ENCODE results near the gene RCN2. TPM values are rescaled to one million over a fixed set of nuclear protein-coding genes. Genes with fewer than 3 reads are reported as not detected.
A peak's percentile ranks its signal among the peaks of the same experiment; 100 is the strongest.
"Not testable (repeated sequence)": the region's sequence is repeated elsewhere in the genome, so short reads cannot be mapped to it uniquely, and the experiment has no call there.

The RCN2 gene
- total RNA-seq, 1 experiment from 2014 or later: 217 TPM

DNA sequence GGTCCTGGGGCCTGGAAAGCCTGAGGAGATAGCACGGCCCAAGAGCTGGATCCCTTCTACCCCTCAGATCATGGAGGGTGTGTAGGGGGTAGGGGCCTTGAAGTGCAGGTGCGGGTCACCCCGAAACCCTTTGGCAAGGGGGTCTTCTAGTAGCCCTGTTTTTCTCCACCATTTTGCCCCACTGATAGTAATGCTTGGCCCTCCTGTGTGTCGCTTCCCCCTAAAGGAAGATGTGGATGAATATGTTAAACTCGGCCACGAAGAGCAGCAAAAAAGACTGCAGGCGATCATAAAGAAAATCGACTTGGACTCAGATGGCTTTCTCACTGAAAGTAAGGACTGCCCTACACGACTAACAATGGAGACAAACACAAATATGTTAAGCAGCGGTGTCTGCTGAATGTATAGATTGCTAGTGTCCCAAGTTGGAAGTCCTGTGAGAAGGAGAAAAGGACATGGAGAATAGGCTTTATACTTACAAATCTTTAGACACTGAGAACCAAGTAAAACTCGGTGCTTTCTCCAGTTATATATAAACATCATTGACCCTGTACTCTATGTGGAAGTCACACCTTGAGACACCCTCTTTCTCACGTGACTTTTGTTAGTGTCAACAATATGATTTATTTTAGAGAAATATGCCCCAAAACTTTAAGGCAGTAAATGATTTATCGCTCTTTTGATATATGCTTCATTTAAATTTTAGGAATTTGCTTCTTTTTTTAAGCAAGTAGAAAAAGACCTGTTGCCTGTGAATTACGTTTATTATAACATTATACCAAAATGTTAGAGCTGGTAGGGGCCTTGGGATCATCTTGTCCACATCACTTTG is 802 bp downstream of the RCN2 start:
- DNase-seq (ENCODE audit: low spot score): no peak

DNA sequence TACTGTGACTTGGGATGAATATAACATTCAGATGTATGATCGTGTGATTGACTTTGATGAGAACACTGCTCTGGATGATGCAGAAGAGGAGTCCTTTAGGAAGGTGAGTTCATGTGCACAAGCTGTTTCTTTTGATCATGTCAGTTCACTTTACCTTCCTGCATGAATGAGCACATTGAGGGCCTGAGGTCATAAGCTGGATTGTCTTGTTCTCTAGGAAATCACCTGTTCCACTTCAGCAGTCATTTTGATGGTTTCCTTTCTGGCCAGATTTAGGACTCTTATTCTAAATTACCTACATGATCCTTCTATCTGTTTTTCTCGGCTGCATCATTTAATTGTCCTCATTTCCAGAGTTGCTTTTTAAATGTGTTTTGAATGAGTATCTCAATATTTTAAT is 4.1 kb downstream of the RCN2 start:
- DNase-seq (ENCODE audit: low spot score): no peak

DNA sequence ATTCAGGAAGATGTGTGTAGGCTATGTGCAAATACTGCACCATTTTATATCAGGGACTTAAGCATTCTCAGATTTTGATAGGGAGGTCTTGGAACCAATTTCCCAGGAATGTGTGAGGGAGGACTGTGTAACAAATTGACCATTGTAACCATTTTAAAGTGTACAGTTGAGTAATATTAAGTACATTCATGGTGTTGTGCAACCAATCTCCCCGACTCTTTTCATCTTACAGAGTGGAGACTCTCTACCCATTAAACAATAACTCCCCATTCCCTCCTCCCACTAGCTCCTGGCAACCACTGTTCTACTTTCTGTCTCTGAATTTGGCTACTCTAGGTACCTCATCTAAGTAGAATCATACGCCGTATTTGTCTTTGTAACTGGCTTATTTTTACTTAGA is 5.1 kb downstream of the RCN2 start:
- no peak for DNase-seq (ENCODE audit: low spot score)

DNA sequence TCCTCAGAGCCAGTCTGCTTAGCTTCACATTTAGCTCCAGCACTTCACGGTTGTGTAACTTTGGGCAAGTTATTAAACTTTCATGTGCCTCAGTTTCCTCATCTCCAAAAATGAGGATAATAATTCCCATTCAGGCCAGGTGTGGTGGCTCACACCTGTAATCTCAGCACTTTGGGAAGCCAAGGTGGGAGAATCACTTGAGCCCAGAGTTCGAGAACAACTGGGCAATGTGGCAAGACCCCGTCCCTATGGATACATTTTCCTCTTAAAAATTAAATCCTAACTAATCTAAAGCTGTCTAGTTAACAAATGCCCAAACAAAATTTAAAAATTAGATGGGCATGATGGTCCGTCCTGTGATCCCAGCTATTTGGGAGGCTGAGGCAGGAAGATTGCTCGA is 7.2 kb downstream of the RCN2 start:
- DNase-seq (ENCODE audit: low spot score): no peak

DNA sequence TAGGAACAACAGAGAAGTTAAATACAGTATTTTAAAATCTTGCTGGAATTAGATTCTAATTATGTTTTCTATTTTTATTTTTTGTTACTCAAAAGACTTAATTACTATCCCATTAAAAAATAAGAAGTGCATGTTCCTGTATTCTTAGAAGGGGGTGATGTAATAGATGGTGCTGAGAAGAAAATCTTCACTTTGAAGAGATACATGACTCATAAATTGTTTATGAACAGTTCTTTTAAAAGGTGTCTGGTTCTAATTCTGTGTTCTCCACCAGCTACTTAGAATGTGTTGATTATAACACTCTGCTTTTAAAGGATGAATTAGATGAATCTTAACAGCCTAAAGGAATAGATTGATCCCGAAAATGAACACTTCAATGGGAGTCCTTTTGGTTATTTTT is 8.2 kb downstream of the RCN2 start:
- DNase-seq (ENCODE audit: low spot score): no peak

DNA sequence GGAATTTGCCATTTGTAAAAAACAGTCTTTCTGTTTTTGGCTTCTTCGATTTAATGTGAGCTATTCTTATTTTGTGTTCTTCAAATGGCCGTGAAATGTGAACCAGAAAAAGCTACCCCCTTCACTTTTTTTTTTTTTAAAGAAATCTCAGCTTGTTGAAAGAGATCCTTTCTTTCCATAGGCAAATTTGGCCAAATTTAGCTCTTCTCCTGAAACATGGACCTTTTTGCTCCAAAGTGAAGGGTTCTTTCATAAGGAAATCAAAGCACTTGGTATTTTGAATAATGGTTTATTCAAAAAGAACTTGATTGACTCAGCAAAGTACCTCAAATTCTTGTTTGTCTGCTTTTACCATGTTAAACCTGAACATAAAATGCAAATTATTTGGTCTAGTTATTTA is 10.1 kb downstream of the RCN2 start:
- DNase-seq (ENCODE audit: low spot score): no peak

DNA sequence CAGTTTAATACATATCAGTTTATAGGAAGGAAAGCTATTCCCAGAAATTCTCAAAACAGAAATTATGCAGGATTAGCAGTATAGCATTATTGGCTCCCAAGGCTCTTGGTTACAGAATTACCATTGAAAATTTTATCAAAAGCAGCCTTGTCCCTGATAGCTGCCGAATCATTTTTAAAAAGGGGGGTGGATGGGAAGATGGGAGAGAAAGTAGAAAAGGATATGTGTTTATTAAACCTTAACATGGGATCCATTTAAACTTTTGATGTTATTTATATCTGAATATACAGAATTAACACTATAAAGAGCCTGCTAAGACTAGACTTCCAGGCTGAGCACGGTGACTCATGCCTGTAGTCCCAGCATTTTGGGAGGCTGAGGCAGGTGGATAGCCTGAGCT is 10.8 kb downstream of the RCN2 start:
- no peak for DNase-seq (ENCODE audit: low spot score)

DNA sequence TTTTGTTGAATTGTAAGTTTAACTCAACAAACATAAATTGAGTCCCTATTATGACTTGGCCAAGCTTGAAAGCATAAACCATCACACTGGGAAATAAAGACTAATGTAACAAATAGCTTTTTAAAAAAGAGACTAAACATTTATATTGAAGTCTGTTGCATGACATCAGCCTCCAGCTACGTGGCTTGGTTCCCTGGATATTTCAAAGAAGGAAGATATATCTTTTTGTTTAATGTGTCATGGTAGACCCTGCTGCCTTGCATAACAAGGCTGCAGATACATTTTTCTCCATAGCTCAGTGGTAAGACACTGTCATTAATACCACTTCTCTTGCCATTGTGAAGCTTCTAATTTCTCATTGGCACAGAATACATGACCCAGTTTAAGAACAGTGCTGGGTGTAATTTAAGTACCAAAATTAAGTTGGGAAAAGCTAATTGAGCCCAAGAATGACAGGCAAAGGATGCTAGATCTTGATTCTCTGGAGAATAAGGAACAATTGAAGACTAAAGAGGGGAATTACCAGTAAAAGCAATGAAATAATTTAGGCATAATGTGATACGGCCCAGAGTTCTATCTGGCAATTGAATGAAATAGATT is 14.0 kb downstream of the RCN2 start:
- no peak for DNase-seq (ENCODE audit: low spot score)

DNA sequence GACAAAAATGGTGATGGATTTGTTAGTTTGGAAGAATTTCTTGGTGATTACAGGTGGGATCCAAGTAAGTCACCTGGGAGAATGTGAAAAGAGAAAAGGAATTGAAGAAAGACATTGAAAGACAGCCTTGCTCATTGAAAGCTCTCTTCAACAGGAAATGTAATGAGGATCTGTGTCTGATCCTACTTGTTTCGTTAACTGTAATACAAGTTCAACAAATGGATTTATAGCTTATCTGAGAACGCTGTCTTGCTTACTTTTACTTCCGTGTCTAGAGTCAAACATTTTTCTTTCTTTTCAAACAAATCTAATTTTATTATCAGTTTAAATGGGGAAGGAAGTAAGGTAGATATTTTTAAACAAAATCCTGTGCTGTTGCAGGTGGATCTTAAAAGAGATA is 15.9 kb downstream of the RCN2 start:
- no peak for DNase-seq (ENCODE audit: low spot score)

DNA sequence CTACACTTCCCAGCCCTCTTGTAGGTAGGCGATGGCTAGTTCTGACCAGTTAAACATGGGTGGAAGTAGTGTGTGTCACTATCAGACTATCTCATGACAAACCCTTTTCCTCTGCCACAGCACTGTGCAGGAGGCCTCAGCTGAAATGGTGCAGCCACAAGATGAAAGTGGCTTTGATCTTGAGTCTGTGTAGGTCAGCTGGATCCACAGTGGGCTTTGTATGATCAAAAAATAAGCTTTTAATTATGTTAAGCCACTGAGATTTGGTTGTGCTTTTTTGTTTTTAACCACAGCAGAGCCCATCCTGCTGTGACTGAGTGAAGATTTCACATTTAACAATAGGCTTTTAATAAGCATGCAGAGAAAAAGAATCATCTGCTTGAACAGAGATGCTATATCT is 19.7 kb downstream of the RCN2 start:
- DNase-seq (ENCODE audit: low spot score): no peak

DNA sequence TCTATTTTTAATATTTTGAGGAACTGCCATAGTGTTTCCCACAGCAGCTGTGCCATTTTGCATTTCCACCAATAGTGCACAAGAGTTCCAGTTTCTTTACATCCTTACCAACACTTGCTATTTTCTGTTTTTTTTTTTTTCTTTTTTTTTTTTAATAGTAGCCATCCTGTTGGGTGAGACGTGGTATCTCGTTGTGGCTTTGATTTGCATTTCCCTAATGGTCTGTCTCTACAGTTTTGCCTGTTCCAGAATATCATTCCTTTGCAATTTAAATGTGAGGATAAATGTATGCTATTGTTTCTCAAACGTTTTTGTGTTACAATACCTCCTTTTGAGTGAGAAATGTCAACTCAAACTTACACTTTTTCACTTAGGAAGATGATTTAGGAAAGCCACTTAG is 22.4 kb downstream of the RCN2 start:
- no peak for DNase-seq (ENCODE audit: low spot score)

DNA sequence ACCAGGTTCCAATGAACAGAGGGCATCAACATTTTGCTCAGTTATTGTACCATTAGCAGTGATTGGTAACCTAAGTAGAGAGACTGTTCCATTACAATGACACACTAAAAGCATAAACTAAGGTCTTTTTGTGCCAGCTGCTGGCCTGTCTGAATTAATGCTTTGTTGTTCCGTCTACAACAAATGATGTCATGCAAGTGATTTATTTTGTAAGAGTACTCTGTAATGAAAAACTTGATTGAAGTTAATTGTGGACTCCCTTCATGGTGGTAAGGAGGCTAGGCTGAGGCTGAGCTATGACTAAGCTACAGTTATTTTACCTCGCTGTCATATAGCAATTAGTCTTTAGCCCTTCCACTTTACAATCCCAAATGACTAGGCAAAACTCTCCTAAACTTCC is 23.2 kb downstream of the RCN2 start:
- DNase-seq (ENCODE audit: low spot score): peak; percentile 56

DNA sequence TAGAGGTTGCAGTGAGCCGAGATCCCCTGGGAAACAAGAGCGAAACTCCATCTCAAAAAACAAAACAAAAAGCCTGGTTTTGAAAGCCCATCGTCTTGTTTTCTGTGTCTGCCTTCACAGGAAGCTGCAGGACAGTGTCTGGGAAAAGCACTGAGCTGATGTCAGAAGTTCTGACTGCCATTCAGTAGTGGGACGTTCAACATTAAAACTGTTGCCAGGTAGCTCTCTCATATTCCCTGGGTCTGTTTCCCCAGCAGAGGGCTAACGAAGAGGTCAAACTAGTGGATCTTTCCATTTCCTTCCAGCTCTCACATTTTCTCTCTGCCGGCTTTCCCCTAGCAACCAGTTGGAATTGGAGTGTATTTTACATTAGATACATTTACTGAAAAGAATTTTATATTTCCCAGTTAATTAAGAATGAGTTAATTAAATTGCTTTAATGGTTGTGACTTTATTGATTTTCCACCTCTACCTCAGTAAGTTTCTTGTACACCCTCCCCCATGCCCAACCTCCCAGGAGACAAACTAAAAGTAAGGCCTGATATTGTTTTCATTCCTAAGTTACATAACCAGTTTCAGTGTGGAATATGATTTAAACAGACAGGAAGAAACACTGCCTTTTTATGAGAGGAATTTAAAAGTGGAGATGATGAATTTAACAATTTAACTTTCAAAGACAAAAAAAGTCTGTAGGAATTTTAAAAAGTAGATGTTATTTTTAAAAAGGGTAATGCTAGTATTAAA is 29.9 kb downstream of the RCN2 start:
- no peak for DNase-seq (ENCODE audit: low spot score)

DNA sequence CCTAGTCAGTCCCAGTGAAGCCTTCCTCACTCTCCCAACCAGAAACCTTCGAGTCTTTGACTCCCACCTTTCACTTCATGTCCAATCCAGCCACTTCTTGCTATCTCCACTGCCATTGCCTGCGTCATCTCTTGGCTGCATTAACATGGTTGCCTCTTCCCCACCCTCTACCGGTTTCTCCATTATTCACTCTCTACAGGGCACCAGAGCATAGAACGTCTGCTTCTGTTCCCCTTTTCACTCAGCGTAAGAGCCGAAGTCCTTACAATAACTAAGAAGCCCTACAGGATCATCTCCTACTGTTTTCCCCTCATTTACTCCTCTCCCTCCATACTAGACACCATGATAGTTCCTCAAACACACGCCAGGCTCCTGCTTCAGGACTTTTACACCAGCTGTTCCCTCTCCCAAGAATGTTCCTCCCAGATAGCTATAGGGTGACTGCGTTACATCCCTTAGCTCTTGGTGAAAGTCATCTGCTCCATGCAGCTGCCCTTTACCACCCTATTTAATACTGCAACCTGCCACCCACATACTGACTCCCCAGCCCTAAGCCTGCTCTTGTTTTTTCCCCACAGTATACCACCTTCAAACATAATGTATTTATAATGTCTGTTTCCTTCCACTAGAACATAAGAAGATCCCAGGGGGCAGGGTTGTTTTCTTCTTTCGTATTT is 30.9 kb downstream of the RCN2 start:
- no peak for DNase-seq (ENCODE audit: low spot score)

DNA sequence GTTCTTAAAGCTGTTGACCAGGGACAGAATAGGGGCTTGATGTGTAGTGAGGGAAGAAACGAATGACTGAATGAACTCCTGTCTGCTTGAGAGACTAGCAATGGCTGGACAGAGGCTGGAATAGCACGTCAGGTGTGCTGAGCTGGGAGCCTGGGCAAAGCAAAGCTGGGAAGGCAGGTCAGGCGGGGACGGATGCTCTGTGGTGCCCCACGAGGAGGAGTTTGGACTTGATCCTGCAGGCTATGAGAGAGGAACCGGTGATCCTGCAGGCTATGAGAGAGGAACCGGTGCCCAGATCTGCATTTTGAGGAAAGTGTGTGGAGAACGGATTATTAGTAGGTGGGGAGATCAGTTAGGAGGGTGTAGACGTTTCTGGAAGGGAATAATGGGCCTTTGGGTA is 32.0 kb downstream of the RCN2 start:
- no peak for DNase-seq (ENCODE audit: low spot score)

DNA sequence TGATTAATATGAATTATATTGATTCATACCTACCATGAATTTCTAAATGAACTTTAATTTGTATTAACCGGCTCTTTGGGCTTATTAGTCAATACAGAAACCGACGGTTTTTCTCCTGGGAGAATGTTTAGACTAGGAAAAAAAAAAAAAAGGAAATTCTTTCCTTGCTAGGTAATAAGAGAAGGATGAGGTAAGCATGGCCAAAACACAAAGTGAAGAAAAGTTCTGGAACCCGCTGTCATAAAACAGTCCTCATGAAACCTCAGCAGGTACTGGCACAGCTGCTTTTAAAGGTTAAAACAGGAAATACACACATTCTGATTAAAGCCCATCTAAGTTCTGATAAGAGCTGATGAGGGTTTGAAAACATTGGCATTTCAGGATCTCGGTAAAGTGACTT is 32.6 kb downstream of the RCN2 start:
- no peak for DNase-seq (ENCODE audit: low spot score)

DNA sequence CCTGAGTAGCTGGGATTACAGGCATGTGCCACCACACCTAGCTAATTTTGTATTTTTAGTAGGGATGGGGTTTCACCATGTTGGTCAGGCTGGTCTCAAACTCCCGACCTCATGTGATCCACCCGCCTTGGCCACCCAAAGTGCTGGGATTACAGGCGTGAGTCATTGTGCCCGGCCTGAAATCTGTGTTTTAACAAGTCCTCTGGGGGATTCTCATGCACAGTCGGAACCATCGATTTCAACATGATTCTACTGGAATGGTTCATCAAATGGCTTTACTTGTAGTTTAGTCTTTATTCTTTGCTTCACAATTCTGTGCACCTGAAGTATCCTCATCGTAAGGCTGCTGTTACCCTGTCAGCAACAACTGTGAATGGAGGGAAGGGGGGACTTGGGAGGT is 34.5 kb downstream of the RCN2 start:
- DNase-seq (ENCODE audit: low spot score): not testable (repeated sequence)

DNA sequence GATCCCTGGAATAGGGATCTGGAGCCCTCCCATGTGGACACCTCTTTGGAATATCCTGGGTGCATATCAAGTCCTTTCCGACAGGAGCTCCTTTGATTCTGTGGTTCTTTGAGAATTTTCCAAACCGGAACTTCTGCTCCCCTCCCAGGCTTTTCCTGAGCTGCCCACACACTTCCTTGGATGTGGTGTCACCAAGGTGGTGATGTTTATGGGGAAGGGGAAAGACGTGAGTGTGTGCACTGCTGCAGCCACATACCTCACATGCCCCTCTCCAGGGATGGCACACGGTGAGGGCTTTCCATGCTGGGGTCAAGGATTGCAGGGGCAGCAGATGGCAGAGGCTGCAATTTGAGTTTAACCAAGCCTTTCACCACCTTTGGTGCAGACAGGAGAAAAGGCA is 35.5 kb downstream of the RCN2 start:
- DNase-seq (ENCODE audit: low spot score): no peak

DNA sequence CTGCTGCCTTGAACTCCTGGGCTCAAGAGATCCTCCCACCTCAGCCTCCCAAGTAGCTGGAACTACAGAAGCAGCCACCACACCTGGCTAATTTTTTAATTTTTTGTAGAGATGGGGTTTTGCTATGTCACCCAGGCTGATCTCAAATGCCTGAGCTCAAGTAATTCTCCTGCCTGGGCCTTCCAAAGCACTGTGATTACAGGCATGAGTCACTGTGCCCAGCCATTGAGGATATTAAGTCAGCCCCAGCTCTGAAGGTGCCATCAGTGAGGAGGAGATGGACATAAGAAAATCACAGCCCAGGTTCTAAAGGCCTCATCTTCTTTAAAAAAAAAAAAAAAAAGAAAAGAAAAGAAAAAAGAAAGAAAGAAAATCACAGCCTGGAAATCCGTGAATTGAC is 36.8 kb downstream of the RCN2 start:
- peak; percentile 18 for DNase-seq (ENCODE audit: low spot score)

DNA sequence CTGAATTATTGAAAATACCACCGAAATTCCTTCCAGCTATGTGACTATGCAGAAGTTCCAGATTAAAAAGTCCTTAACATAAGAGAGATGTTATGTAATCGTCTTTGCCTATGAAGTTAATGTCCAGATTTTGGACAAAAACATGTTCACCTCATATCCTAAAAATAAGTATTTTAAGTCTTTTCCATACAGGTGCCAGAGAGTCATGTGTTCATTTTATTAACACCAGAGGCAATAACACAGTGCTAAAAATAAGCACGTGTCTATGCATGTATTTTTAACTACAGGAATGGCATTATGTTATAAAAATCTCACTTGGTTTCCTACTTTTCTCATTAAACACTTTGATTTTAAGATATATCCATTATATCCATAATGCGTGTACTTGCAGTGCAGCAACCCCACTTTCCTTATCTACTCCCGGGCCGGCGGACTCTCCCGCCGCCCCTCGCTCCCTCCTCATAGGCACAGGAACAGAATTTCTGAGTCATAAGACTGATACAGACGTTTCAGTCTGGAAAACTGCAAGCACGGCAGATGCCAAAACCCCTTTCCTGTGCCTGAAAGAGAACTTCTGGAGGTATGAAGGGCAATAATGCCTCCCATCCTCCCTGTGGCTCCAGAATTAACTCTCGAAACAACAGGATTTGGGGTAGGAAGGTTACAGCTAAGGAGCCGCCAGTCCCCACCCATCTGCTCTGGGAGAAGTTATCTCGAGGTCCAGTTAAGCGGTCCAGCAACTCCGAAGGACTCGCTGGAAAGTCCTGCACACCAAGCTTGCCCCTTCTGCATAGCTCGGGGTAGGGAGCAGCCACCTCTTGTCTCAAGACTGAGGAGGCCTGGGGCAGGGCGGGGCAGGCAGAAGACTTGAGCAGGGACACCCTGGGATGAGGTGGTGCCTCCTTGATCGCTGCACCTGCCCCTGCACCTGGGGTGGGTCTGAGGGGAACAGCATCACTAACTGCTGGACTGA is 41.1 kb downstream of the RCN2 start:
- no peak for DNase-seq (ENCODE audit: low spot score)

DNA sequence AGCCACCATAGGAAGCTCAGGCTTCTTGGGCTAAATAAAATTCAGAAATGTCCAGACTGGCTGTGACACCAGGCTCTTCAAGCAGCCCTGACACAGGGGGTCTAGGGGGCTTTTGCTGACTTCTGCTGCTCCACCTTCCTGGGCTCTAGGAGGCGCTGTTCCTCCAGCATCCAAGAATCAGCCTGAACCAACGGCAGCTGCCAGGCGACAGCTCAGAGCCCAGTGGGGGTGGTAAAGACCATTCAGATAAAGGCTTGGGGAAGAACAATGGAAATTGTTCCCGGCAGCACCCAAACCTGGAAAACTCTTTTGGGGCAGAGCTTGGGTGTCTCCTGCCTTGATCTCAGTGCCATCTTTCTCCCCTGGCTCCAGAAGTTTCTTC is 41.8 kb downstream of the RCN2 start:
- peak; percentile 18 for DNase-seq (ENCODE audit: low spot score)
